GM20000 (cell line): Measurements from ENCODE around the gene ZNF677.
A peak's percentile ranks its signal among the peaks of the same experiment; 100 is the strongest.
"Not testable (repeated sequence)": the region's sequence is repeated elsewhere in the genome, so short reads cannot be mapped to it uniquely, and the experiment has no call there.

Source experiments
- DNase-seq: peaks from one replicate; pipeline ENCODE4 v3.0.0; 2012; ENCODE audit warnings: low spot score
- TF ChIP-seq, protein P1 (sequence below): IDR thresholded peaks from 2 replicates; pipeline ENCODE4 v1.5.1; 2012; ENCODE audit warnings: mild to moderate bottlenecking, control low read depth; ENCODE audit errors: extremely low read depth, missing control alignments

ZNF677 gene

DNA sequence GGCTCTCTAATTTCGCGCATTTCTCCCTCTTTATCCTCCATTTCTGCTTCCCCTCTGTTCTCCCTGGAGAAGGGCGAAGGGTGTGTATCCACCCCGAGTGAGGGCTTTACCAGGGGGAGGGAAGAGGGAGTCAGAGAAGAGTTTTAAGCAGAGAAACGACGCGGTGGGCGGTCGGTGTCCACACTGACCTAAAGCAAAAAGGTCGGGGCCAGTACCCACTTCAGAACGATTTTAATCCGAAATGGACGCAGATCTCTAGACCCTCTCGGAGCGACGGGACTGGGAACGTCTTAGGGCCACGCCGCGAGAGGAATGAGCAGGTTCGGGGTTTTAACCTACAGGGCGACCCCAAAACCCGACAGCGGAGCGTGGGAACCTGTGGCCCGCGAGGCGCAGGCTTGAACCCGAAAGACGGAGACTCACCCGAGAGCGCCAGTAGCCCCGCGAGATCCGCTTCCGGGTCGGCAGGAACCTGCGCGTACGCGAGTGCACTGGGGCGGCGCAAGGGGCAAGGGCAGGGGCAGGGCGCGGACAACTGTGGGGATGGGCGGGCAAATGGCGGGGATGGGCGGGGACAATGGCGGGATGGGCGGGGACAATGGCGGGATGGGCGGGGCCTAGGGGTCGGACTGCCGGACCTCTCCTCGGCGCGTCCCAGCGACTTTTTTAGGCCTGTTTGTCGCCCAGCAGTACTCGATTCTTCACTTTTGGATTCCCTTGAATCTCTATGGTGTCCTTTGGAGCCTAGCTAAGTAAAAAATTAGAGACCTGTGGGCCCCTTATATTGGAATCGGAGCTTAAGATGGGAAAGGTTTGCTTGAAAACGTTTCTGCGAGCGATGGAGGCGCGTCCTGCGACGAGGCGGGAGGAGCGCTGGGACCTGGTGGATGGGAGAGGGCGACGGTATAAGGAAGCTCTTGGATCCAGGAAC, at the start of gene ZNF677:
ZNF677 (minus strand) TSS at position 463 of the 931 bp plus-strand sequence. CDS start 3,323 bp downstream, outside the sequence.
- DNase-seq = peak; percentile 52
- TF ChIP-seq, protein P1, sequence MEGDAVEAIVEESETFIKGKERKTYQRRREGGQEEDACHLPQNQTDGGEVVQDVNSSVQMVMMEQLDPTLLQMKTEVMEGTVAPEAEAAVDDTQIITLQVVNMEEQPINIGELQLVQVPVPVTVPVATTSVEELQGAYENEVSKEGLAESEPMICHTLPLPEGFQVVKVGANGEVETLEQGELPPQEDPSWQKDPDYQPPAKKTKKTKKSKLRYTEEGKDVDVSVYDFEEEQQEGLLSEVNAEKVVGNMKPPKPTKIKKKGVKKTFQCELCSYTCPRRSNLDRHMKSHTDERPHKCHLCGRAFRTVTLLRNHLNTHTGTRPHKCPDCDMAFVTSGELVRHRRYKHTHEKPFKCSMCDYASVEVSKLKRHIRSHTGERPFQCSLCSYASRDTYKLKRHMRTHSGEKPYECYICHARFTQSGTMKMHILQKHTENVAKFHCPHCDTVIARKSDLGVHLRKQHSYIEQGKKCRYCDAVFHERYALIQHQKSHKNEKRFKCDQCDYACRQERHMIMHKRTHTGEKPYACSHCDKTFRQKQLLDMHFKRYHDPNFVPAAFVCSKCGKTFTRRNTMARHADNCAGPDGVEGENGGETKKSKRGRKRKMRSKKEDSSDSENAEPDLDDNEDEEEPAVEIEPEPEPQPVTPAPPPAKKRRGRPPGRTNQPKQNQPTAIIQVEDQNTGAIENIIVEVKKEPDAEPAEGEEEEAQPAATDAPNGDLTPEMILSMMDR = no peak

DNA sequence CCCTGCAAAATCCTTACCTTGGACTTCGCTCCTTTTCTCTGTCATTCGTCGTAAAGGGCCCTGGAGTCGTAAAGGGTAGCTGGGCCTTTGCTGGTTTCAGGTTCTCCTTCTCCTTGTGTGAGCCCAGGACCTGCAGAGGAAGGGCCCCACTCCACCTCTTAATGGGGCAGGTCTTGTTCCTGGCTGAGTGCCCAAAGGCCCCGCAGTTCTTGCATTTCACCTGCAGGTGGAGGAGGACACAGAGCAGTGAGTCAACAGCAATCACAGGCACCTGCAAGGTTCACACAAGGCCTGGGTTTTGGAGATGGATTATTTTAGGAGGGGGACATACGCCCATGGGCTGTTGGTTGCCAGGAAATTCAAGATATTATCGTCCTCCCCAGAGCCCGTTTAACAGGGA, 46.7 kb upstream of the ZNF677 start:
- not testable (repeated sequence) for DNase-seq

DNA sequence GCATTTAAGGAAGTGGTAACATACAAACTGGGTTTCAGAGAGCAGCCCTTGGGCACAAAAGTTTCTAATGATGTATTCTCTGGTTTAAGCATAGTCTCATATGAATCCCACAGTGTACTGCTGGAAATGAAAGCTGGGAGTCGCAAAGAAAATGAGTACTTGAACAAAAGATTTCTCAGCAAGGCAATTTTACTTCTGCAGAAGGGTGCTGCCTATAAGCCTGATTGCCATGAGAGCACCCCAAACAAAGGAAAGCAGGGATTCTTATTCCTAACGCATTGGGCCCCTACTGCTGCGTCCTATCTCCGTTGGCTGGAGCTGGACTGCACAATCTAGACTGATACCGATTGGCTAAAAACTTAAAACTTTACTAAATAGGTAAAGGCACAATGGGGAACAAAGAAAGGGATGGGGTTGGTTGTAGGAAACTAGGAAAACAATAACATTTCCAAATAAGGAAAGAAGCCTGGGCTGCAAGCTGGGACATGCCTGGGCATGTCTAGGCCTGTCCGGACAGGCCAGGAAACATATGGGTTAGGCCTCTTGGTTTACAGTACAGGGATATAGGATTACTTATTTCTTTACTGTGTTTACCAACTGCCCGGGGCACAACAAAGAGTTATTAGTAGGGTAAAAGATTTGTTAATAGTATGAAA, 40.2 kb upstream of the ZNF677 start:
- DNase-seq = no peak
- TF ChIP-seq, protein P1 = no peak

DNA sequence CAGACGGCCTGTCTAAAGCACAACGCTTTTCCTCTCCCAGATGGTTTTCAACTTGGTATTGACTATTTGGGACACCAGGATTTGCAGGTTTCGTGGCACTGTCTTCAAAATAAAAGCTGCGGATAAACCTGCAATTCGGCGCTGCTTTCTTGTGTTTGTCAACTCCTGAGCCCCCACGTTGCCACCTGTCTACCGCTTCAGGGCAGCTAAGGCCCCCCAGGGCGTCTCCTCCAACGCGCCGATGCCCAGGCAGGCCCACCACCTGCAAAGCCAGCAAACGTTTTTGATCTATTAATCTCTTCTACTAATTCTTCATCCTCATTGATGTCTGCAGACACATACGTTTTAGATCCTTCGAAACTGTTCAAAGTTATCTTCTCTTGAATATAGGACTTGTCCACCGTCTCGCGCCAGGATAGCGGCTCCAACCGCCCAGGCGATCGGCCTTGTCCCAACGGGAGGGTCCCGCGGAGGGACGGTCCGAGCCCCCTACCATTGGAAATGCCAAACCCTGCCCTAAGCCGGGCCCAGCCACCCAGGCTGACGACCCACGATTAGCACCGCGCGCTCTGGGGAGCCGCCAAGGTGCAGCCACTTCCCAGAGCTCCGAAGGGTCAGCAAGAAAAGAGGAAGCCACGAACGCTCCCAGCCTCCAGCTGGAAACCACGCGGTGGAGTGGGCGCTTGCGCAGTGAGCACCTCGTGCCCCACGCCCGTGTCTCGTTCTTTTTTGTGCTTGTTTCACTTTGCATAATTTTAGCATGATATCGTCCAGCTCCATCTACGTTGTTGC, 36.3 kb upstream of the ZNF677 start:
- TF ChIP-seq, protein P1 = no peak
- DNase-seq = no peak

DNA sequence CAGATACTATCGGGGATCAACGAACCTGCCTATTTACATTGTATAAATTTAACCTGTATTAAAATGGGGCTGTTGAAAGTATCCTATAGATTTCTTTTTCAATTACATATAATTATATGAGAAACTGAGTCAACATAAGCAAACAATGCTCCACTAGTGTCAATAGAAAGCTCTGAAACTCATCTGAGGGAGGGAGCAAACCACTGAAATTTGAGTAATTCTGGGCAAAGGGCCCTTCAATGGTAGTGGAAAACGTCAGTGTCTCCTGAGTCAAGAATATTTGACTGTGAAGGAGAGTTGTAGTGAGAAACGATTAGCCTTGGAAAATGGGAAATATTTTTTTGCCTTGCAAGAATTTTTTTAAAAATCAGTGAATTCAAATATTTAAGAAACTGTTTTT, 30.4 kb upstream of the ZNF677 start:
- TF ChIP-seq, protein P1 = no peak

DNA sequence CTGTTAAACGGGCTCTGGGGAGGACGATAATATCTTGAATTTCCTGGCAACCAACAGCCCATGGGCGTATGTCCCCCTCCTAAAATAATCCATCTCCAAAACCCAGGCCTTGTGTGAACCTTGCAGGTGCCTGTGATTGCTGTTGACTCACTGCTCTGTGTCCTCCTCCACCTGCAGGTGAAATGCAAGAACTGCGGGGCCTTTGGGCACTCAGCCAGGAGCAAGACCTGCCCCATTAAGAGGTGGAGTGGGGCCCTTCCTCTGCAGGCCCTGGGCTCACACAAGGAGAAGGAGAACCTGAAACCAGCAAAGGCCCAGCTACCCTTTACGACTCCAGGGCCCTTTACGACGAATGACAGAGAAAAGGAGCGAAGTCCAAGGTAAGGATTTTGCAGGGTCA, 27.3 kb upstream of the ZNF677 start:
- not testable (repeated sequence) for DNase-seq

More for the DNA sequence above, 30.4 kb upstream of the ZNF677 start:
- DNase-seq = no peak

DNA sequence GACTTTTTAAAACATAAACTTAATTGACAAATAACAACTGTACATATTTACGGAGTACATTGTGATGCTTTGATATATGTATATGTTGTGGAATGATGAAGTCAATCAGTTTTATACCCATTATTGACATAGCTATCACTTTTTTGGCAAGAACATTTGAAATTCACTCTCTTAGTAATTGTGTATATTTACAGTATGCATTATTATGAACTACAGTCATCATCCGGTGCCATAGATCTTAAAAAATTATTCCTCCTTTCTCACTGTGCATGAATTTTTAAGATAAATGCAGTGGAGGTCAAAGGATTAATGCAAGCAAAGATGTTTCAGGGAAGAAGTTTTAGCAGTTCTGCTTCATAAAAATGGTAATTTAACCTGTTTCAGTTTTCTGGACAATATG, 20.8 kb upstream of the ZNF677 start:
- no peak for DNase-seq

More for the DNA sequence above, 20.8 kb upstream of the ZNF677 start:
- TF ChIP-seq, protein P1 = no peak
